Measurements from ENCODE around the gene EPN2.

EPN2 gene

DNA sequence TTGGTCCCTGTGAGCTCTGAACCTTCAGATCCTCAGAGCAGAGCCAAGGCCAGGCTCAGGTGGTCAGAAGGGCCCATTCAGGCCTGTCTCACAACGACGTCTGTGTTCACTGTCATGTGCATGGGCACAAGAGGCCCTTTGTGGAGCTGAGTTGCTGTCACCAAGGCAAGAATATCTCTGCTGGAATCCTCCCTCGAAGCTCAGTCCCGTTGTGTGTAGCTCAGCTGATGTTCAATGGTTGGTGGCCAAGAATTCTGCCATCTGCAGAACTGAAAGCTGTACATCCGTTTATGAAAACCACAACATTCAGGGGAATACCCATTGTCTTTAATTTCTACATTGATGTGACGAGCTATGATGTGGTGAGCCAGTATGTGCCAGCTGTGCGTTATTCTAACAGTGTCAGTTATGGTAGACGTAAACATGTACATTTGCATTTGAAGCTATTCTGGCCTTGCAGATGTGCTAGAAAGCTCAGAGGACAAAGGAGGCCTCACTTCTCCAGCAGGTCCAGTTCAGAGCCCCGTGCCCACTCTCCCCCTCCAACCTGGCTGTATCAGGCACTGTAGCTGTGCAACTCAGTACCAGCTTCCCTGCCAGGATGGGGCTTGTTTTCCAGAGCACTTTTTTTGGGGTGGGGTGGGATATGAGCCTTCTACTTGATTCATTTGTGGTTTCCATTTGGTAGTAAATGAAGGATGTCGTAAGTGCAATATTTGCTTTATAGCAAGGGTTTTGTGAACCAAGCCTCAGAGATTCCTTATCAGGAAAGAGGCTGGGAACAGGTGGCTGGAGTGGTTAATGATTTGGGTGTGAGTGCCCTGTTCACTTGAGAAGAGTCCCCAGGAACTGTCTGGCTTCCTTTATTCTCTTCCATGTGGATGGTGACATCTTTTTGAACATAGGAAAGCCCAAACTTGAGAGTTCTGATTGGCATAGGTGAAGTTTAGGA is 69.3 kb downstream of the EPN2 start:
- H3K4me3 ChIP-seq (ENCODE audit: low read depth, low read length): no peak overlapping the region
- no peak for TF ChIP-seq CTCF (IDR thresholded peaks at IDR 0.05; ENCODE audit: low read depth, low read length, missing control alignments)
- peak; percentile 74 for DNase-seq (ENCODE audit: low read depth)

DNA sequence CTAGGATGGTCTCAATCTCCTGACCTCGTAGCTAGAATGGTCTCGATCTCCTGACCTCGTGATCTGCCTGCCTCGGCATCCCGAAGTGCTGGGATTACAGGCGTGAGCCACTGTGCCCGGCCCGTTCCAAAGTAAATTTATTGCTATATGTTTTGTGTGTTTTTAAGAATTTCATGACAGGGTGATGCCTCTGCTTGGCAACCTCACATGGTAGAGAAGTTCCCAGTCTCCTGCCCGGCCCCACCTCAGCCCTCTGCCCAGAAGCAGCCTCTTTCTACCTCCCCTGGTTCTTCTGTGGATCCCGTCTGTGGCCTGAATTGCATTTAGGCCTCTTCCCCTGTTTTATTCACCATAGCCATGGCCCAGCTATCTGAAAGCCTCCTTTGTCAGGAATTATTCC is 70.4 kb downstream of the EPN2 start:
- H3K4me3 ChIP-seq (ENCODE audit: low read depth, low read length): no peak overlapping the region
- TF ChIP-seq CTCF (IDR thresholded peaks at IDR 0.05; ENCODE audit: low read depth, low read length, missing control alignments): no peak
- DNase-seq (ENCODE audit: low read depth): no peak

GRCh38 chr17:19308398-19308797 is 71.2 kb downstream of the EPN2 start:
- no peak overlapping the region for H3K4me3 ChIP-seq (ENCODE audit: low read depth, low read length)
- TF ChIP-seq CTCF (IDR thresholded peaks at IDR 0.05; ENCODE audit: low read depth, low read length, missing control alignments): no peak
- DNase-seq (ENCODE audit: low read depth): no peak

- H3K4me3 ChIP-seq (ENCODE audit: low read depth, low read length): no peak overlapping the region
- no peak for DNase-seq (ENCODE audit: low read depth)
- no peak for TF ChIP-seq CTCF (IDR thresholded peaks at IDR 0.05; ENCODE audit: low read depth, low read length, missing control alignments)
Observed at GRCh38 chr17:19309701-19310100, 72.5 kb downstream of the EPN2 start.

DNA sequence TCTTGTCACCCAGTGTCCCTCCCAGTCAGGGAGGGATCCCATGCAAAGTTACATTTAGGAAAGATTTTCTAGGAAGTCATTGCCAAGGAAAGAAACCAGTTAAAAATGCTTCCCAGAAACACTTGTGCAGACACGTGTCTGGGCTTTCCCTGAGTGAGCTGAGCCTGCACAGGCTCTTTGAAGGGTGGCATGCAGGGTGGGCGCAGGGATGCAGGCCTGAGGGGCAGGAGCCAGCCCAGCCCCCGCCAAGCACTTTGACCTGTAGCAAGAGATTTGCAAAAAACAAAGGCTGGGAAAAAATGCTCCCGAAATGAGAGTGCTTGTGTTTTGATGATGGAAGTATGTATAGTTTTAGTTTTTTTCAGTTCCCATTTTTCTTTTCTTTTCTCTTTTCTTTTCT is 73.0 kb downstream of the EPN2 start:
- no peak for TF ChIP-seq CTCF (IDR thresholded peaks at IDR 0.05; ENCODE audit: low read depth, low read length, missing control alignments)
- no peak for DNase-seq (ENCODE audit: low read depth)
- no peak overlapping the region for H3K4me3 ChIP-seq (ENCODE audit: low read depth, low read length)

- DNase-seq (ENCODE audit: low read depth): no peak
- no peak for TF ChIP-seq CTCF (IDR thresholded peaks at IDR 0.05; ENCODE audit: low read depth, low read length, missing control alignments)
- no peak overlapping the region for H3K4me3 ChIP-seq (ENCODE audit: low read depth, low read length)
Observed at GRCh38 chr17:19311016-19311415, 73.8 kb downstream of the EPN2 start.

Measured in GM12864 (cell line).